Activated CD4-positive, alpha-beta T cell treated with anti-CD3 and anti-CD28 coated beads, Interleukin-2, amount 50 U/mL, for 1 hour (primary cell): Measurements from ENCODE around the gene HSFX4.
"Not testable (repeated sequence)": the region's sequence is repeated elsewhere in the genome, so short reads cannot be mapped to it uniquely, and the experiment has no call there.

ENCODE experiments used
- DNase-seq: peaks from one replicate; pipeline ENCODE4 v3.0.0-alpha.2; 2020

HSFX4 gene

GRCh38 chrX:149938427-149938880 is 9.1 kb downstream of the HSFX4 start, which contains the start of gene EOLA2:
TSS of gene EOLA2 (minus strand) at chrX:149938491. CDS start at chrX:149933874, 4,617 bp downstream.
- DNase-seq: peak; percentile 88

- peak; percentile 86 for DNase-seq
These were observed 9.7 kb downstream of the HSFX4 start for GRCh38 chrX:149938881-149939654.

- DNase-seq: no peak
These were observed 10.2 kb downstream of the HSFX4 start for GRCh38 chrX:149939655-149939904.

- DNase-seq: peak; percentile 87
These were observed 10.7 kb downstream of the HSFX4 start for GRCh38 chrX:149939905-149940673.

GRCh38 chrX:149940674-149941024 is 11.3 kb downstream of the HSFX4 start:
- not testable (repeated sequence) for DNase-seq

- not testable (repeated sequence) for DNase-seq
These were observed 15.8 kb downstream of the HSFX4 start for GRCh38 chrX:149945087-149945670.

GRCh38 chrX:149945820-149946219 is 16.4 kb downstream of the HSFX4 start:
- DNase-seq: not testable (repeated sequence)

GRCh38 chrX:149946932-149947331 is 17.6 kb downstream of the HSFX4 start:
- DNase-seq: not testable (repeated sequence)

GRCh38 chrX:149948016-149948415 is 18.6 kb downstream of the HSFX4 start:
- no peak for DNase-seq

- DNase-seq: no peak
These were observed 20.5 kb downstream of the HSFX4 start for GRCh38 chrX:149949743-149950436.

- no peak for DNase-seq
These were observed 21.3 kb downstream of the HSFX4 start for GRCh38 chrX:149950681-149951080.

- no peak for DNase-seq
These were observed 32.2 kb downstream of the HSFX4 start for GRCh38 chrX:149961572-149961971.

GRCh38 chrX:149962010-149962409 is 32.6 kb downstream of the HSFX4 start:
- no peak for DNase-seq

GRCh38 chrX:149962859-149963757 is 33.7 kb downstream of the HSFX4 start:
- DNase-seq: peak; percentile 6

GRCh38 chrX:149979126-149979644 is 49.8 kb downstream of the HSFX4 start:
- DNase-seq: no peak
